DOHH2 (cell line): Measurements from ENCODE around the gene ACOT9.
"Not testable (repeated sequence)": the region's sequence is repeated elsewhere in the genome, so short reads cannot be mapped to it uniquely, and the experiment has no call there.

Experiments used
- H3F3A ChIP-seq: fragments of 200-600 bp; sonication (generic), shearing (Covaris generic); 2 replicates; pipeline ENCODE4 v1.6.0; 2016; ENCODE audit warnings: antibody characterized with exemption, mild to moderate bottlenecking; ENCODE audit not compliant: control insufficient read depth, insufficient read depth
- H3K27ac ChIP-seq: fragments of 200-600 bp; sonication (generic); 2 replicates; pipeline ENCODE4 v1.5.1; 2014; ENCODE audit warnings: low read depth, mild to moderate bottlenecking, low read length, moderate library complexity
- H3K27me3 ChIP-seq: fragments of 200-600 bp; sonication (generic); 2 replicates; pipeline ENCODE4 v1.6.1; 2014; ENCODE audit warnings: mild to moderate bottlenecking, low read length, mixed read lengths; ENCODE audit not compliant: control insufficient read depth
- H3K36me3 ChIP-seq: fragments of 200-600 bp; sonication (generic); 2 replicates; pipeline ENCODE4 v1.6.1; 2014; ENCODE audit warnings: mild to moderate bottlenecking, low read length, moderate library complexity, mixed read lengths; ENCODE audit not compliant: control insufficient read depth
- H3K4me1 ChIP-seq: fragments of 200-600 bp; sonication (generic); 2 replicates; pipeline ENCODE4 v1.6.1; 2014; ENCODE audit warnings: mild to moderate bottlenecking, low read length, mixed read lengths; ENCODE audit not compliant: control insufficient read depth
- H3K4me2 ChIP-seq: fragments of 200-600 bp; sonication (generic); 2 replicates; pipeline ENCODE4 v1.6.0; 2014; ENCODE audit warnings: mild to moderate bottlenecking, low read length, moderate library complexity
- H3K4me3 ChIP-seq: fragments of 200-600 bp; sonication (generic); 2 replicates; pipeline ENCODE4 v1.5.1; 2014; ENCODE audit warnings: mild to moderate bottlenecking, low read length, mixed read lengths
- H3K79me2 ChIP-seq: fragments of 200-600 bp; sonication (generic); 2 replicates; pipeline ENCODE4 v1.6.1; 2014; ENCODE audit warnings: mild to moderate bottlenecking, low read length, mixed read lengths; ENCODE audit not compliant: control insufficient read depth
- H3K9me2 ChIP-seq: fragments of 200-600 bp; sonication (generic); replicated peaks from 2 replicates; pipeline ENCODE4 v1.6.1; 2014; ENCODE audit warnings: mild to moderate bottlenecking, low read length, mixed read lengths; ENCODE audit not compliant: control insufficient read depth
- H3K9me3 ChIP-seq: fragments of 200-600 bp; sonication (generic); 2 replicates; pipeline ENCODE4 v1.6.1; 2014; ENCODE audit warnings: antibody characterized with exemption, low read length, mixed read lengths; ENCODE audit not compliant: control insufficient read depth, insufficient read depth
- H4K20me1 ChIP-seq: fragments of 200-600 bp; sonication (generic); 2 replicates; pipeline ENCODE4 v1.6.0; 2014; ENCODE audit warnings: low read depth, mild to moderate bottlenecking, antibody characterized with exemption, low read length, moderate library complexity; ENCODE audit not compliant: control insufficient read depth, insufficient read depth
- CTCF ChIP-seq: fragments of 200-600 bp; sonication (generic); IDR thresholded peaks from one replicate; pipeline ENCODE4 v1.5.1; 2014; ENCODE audit warnings: antibody characterized with exemption, mild to moderate bottlenecking, low read depth, low read length; ENCODE audit not compliant: poor library complexity, severe bottlenecking
- EZH2phosphoT487 ChIP-seq: fragments of 200-600 bp; sonication (generic); IDR thresholded peaks from 2 replicates; pipeline ENCODE4 v1.6.1; 2017; ENCODE audit warnings: borderline replicate concordance, mild to moderate bottlenecking, antibody characterized with exemption, low read length, moderate library complexity, mixed read lengths

The ACOT9 gene

DNA sequence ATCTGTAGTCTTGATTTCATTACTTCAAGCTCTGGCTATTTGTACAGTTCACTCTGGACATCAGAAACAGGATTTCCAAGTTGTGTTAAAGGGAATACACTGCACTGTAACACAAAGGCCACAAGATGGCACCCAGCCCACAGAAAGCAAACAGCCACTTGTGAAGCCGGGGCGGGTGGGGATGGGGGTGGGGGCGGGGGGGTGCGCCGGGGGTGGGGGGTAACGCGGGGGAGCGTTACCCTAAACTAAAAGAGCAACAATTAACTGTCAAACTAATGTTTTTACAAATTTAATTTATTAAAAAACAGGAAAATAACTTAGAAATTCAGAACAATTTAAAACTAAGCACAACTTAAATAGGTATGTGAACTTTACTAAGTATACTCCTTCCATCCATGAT is 48.5 kb downstream of the ACOT9 start:
- Histone ChIP-seq H4K20me1 (no peaks in the 10 kb centered on the region), H3F3A (no peaks in the 10 kb centered on the region), H3K4me3 (peak overlapping the region; percentile 37; the same call in 1 of the 2 replicates), H3K79me2 (no peaks in the 10 kb centered on the region), H3K27me3 (no peaks in the 10 kb centered on the region), H3K9me3 (no peaks in the 10 kb centered on the region), H3K9me2 (no peaks in the 10 kb centered on the region), H3K4me2 (peak overlapping the region; percentile 50), H3K36me3 (no peaks in the 10 kb centered on the region), H3K4me1 (no peaks in the 10 kb centered on the region), H3K27ac (no peak overlapping the region)
- TF ChIP-seq EZH2phosphoT487 = no peak
- no peak for TF ChIP-seq CTCF

DNA sequence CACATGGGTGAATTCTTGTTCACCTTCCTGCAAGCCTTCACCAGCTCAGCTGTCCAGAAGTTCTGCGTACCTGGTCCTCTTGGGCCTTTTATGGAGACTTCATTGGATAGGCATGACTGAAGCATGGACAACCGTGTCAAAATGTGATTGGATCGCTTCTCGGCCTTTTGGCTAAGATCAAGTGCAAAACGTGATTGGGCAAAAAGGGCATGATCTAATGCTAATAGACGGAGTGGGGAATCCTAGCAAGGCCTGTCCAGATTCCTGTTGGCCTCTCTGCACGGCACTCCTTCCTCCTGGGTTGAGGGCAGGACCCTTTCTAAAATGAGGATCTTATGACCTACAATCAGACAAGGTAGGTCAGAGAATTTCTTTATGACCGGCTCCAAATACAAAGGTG is 50.9 kb downstream of the ACOT9 start:
- TF ChIP-seq CTCF (no peak), EZH2phosphoT487 (no peak)
- Histone ChIP-seq H3K9me2 (no peaks in the 10 kb centered on the region), H3F3A (no peaks in the 10 kb centered on the region), H3K27ac (no peak overlapping the region), H3K79me2 (no peaks in the 10 kb centered on the region), H3K27me3 (no peaks in the 10 kb centered on the region), H3K4me1 (no peaks in the 10 kb centered on the region), H3K4me2 (no peak overlapping the region), H3K9me3 (no peaks in the 10 kb centered on the region), H3K36me3 (no peaks in the 10 kb centered on the region), H3K4me3 (no peak overlapping the region), H4K20me1 (no peaks in the 10 kb centered on the region)

DNA sequence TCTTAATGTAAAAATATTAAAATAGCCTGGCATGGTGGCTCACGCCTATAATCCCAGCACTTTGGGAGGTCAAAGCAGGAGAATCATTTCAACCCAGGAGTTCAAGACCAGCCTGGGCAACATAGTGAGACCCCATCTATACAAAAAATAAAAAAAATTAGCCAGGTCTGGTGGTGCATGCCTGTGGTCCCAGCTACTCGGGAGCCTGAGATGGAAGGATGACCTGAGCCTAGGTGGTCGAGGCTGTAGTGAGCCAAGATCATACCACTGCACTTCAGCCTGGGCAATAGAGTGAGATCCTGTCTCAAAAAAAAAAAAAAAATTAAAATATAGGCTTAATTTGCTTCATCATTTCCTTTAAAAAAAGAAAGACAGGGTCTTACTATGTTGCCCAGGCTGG is 66.6 kb downstream of the ACOT9 start:
- not testable (repeated sequence) for H3K9me2 ChIP-seq, H3F3A ChIP-seq, H3K27me3 ChIP-seq, H3K9me3 ChIP-seq, H3K4me2 ChIP-seq, H4K20me1 ChIP-seq, H3K4me1 ChIP-seq, H3K27ac ChIP-seq, H3K4me3 ChIP-seq, H3K79me2 ChIP-seq
- H3K36me3 ChIP-seq = peaks cover 43% of the 10 kb centered on the region

GRCh38 chrX:23673108-23673507 is 70.0 kb downstream of the ACOT9 start:
- peaks cover 29% of the 10 kb centered on the region for H3K79me2 ChIP-seq
- no peaks in the 10 kb centered on the region for H3K27me3 ChIP-seq
- peaks cover 9% of the 10 kb centered on the region for H3K4me1 ChIP-seq
- no peaks in the 10 kb centered on the region for H4K20me1 ChIP-seq
- no peak overlapping the region for H3K4me2 ChIP-seq
- no peaks in the 10 kb centered on the region for H3K9me3 ChIP-seq
- no peak for TF ChIP-seq EZH2phosphoT487
- TF ChIP-seq CTCF = no peak
- no peaks in the 10 kb centered on the region for H3F3A ChIP-seq
- no peaks in the 10 kb centered on the region for H3K9me2 ChIP-seq
- peaks cover 52% of the 10 kb centered on the region for H3K36me3 ChIP-seq
- no peak overlapping the region for H3K4me3 ChIP-seq
- no peak overlapping the region for H3K27ac ChIP-seq
